ENCODE data around the gene PDE8B. TPM values are rescaled to one million over a fixed set of nuclear protein-coding genes. Genes with fewer than 3 reads are reported as not detected.

PDE8B gene
- total RNA-seq, 1 experiment from 2014 or later: 0.07 TPM

GRCh38 chr5:77241444-77241843, 31.0 kb downstream of the PDE8B start:
- TF ChIP-seq, protein P1, sequence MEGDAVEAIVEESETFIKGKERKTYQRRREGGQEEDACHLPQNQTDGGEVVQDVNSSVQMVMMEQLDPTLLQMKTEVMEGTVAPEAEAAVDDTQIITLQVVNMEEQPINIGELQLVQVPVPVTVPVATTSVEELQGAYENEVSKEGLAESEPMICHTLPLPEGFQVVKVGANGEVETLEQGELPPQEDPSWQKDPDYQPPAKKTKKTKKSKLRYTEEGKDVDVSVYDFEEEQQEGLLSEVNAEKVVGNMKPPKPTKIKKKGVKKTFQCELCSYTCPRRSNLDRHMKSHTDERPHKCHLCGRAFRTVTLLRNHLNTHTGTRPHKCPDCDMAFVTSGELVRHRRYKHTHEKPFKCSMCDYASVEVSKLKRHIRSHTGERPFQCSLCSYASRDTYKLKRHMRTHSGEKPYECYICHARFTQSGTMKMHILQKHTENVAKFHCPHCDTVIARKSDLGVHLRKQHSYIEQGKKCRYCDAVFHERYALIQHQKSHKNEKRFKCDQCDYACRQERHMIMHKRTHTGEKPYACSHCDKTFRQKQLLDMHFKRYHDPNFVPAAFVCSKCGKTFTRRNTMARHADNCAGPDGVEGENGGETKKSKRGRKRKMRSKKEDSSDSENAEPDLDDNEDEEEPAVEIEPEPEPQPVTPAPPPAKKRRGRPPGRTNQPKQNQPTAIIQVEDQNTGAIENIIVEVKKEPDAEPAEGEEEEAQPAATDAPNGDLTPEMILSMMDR (conservative IDR thresholded peaks at IDR 0.05): no peak
- Histone ChIP-seq H3K56ac (ENCODE audit: insufficient read length, low read depth, low read length) (no peak overlapping the region), H2AK5ac (ENCODE audit: insufficient read length, low read length) (no peak overlapping the region), H4K8ac (replicated peaks; ENCODE audit: insufficient read length, low read depth, low read length) (no peak overlapping the region), H2AFZ (ENCODE audit: low read length) (no peak overlapping the region), H2BK120ac (ENCODE audit: low read depth, low read length, poor library complexity, severe bottlenecking) (no peak overlapping the region), H2BK12ac (ENCODE audit: insufficient read length, low read depth, low read length) (no peak overlapping the region), H3K4me2 (ENCODE audit: insufficient read depth, insufficient read length, low read length) (no peak overlapping the region), H3K14ac (ENCODE audit: insufficient read depth, low read length) (no peak overlapping the region), H3K79me1 (ENCODE audit: insufficient read depth, low read depth, low read length, poor library complexity, severe bottlenecking) (no peaks in the 10 kb centered on the region), H3K9ac (ENCODE audit: extremely low read depth, insufficient read length, low read length) (no peak overlapping the region), H4K20me1 (ENCODE audit: control insufficient read depth, insufficient read depth, insufficient read length) (no peaks in the 10 kb centered on the region), H3K27me3 (ENCODE audit: insufficient read depth, low read length) (no peaks in the 10 kb centered on the region), H2BK20ac (ENCODE audit: low read depth, low read length, poor library complexity, severe bottlenecking) (no peak overlapping the region), H3K23ac (ENCODE audit: insufficient read length, low read depth, low read length) (no peak overlapping the region), H4K5ac (ENCODE audit: insufficient read length, low read depth, low read length) (no peak overlapping the region), H2BK5ac (ENCODE audit: insufficient read length, low read length) (no peak overlapping the region), H4K91ac (ENCODE audit: insufficient read length, low read depth, low read length) (no peak overlapping the region), H3K27ac (ENCODE audit: insufficient read length, low read depth, low read length) (no peak overlapping the region), H3K4ac (ENCODE audit: low read depth, low read length) (no peak overlapping the region), H3K23me2 (ENCODE audit: insufficient read length, low read depth, low read length, poor library complexity, severe bottlenecking) (no peaks in the 10 kb centered on the region), H3T11ph (ENCODE audit: low read length) (no peak overlapping the region), H2BK15ac (ENCODE audit: low read depth, low read length) (no peak overlapping the region), H3K79me2 (ENCODE audit: insufficient read depth, low read length) (no peaks in the 10 kb centered on the region), H3K9me3 (ENCODE audit: control insufficient read depth, low read depth, low read length) (no peaks in the 10 kb centered on the region), H3K4me1 (ENCODE audit: insufficient read depth, low read length) (0 out of 2 replicates have a peak, but pooled peaks cover 3% of the 10 kb centered on the region), H3K18ac (ENCODE audit: insufficient read length, low read depth, low read length) (no peak overlapping the region)
- Mint-ChIP-seq H3K27ac (no peak overlapping the region; a peak in 1 of 7 replicates), H3K36me3 (ENCODE audit: insufficient read depth in 1 of 3, low read depth in 3 of 3) (no peaks in the 10 kb centered on the region), H3K4me1 (peaks cover 5 to 6% of the 10 kb centered on the region in 2 experiments), H3K27me3 (ENCODE audit: low read depth) (peaks cover 1% of the 10 kb centered on the region; the same call in 1 of the 2 replicates), H3K9me3 (no peaks in the 10 kb centered on the region), H3K4me3 (no peak overlapping the region)
- DNase-seq: no peak
- WGBS (ENCODE audit: extremely low coverage, insufficient read length, low lambda C conversion rate): no CpG with 5 or more reads among the region's 1 CpG
